Jurkat, Clone E6-1 (cell line): ENCODE results near the gene LGI2.
A peak's percentile ranks its signal among the peaks of the same experiment; 100 is the strongest.

ENCODE experiments used
- DNase-seq: peaks from one replicate; pipeline ENCODE4 v3.0.0-alpha.2; 2011; ENCODE audit warnings: low read depth, low spot score
- H3K4me3 ChIP-seq: 2 replicates; pipeline ENCODE4 v1.5.1; 2011; ENCODE audit warnings: mild to moderate bottlenecking, low read length, control low read depth, moderate library complexity

LGI2 gene

GRCh38 chr4:24971192-24971591, 59.6 kb downstream of the LGI2 start:
- no peak overlapping the region for H3K4me3 ChIP-seq
- no peak for DNase-seq

DNA sequence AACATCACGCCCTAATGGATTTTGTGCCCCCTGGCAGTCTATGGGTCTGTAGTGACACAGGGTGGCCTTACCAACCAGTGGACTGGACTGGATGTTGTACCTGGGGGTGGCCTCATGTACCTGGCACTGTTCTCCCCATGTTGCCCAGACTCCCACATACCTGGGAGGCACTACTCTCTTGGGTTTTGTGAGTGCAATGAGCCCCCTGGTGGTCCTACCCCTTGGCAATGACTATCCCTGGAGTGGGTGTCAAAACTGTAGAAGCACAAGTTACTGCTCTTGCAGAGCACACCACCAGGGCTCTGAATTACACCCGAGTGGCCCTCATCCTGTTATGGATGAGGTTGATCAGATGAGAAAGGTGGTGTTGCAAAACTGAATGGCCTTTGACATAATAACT, 60.1 kb downstream of the LGI2 start:
- no peak overlapping the region for H3K4me3 ChIP-seq
- no peak for DNase-seq

DNA sequence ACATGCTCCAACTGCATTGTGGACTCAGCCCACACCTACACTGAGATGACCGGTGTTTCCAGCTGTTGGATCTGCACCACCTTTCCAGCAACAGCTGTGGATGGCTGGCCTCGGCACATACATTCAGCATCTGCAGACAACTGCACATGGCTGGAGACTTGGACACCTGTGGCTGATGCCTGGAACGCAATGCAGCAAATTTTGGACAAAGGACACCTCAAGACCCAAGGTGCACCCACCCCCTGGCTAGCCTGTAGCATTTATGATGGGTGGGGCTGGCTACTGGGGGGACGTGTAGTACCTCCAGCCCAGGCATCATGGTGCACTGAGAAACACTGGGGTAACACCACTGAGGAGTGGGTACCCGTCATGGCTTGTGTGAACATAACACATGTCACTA, 60.6 kb downstream of the LGI2 start:
- H3K4me3 ChIP-seq: no peak overlapping the region
- DNase-seq: no peak

GRCh38 chr4:24969486-24969885, 61.3 kb downstream of the LGI2 start:
- H3K4me3 ChIP-seq: no peak overlapping the region
- no peak for DNase-seq

- DNase-seq: no peak
Observed at GRCh38 chr4:24968992-24969391, 61.8 kb downstream of the LGI2 start.

GRCh38 chr4:24968278-24968677, 62.5 kb downstream of the LGI2 start:
- H3K4me3 ChIP-seq: no peak overlapping the region
- DNase-seq: no peak

More at GRCh38 chr4:24968992-24969391, 61.8 kb downstream of the LGI2 start:
- H3K4me3 ChIP-seq: no peak overlapping the region

DNA sequence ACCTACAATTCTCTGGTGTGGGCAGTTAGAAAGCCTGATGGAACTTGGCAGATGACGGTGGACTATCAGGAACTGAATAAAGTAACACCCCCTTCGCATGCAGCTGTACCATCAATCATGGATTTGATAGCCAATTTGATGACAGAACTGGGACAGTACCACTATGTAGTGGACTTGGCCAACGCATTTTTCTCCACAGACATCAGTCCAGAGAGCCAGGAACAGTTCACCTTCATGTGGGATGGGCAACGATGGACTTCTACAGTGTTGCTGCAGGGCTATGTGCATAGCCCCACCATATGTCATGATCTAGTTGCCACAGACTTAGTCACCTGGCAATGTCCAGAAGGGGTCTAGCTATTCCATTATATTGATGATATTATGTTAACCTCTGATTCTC, 63.4 kb downstream of the LGI2 start:
- no peak overlapping the region for H3K4me3 ChIP-seq
- DNase-seq: no peak

- no peak overlapping the region for H3K4me3 ChIP-seq
- DNase-seq: no peak
Observed at GRCh38 chr4:24966076-24966475, 64.7 kb downstream of the LGI2 start.

DNA sequence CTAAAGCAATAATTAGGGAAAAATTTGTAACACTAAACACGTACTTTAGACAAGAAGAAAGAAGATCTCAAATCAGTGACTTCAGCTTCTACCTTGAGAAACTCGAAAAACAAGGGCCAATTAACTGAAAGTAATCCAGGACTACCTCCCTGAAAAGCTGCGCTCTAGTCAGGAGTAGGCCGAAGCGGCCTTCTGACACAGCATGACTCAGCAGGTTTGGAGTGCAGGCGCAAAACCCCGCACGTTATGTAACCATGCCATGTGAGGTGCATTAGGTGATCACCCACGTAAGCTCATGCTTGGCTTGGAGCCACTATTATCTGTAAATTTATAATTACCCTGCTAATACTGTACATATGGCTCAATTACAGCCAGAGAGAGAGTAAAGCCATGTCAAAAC, 65.1 kb downstream of the LGI2 start:
- no peak overlapping the region for H3K4me3 ChIP-seq
- DNase-seq: peak; percentile 46

GRCh38 chr4:24963277-24963676, 67.5 kb downstream of the LGI2 start:
- no peak overlapping the region for H3K4me3 ChIP-seq
- no peak for DNase-seq

- no peak overlapping the region for H3K4me3 ChIP-seq
- no peak for DNase-seq
Observed at GRCh38 chr4:24957886-24958285, 72.9 kb downstream of the LGI2 start.

GRCh38 chr4:24956763-24957162, 74.0 kb downstream of the LGI2 start:
- H3K4me3 ChIP-seq: no peak overlapping the region
- no peak for DNase-seq

DNA sequence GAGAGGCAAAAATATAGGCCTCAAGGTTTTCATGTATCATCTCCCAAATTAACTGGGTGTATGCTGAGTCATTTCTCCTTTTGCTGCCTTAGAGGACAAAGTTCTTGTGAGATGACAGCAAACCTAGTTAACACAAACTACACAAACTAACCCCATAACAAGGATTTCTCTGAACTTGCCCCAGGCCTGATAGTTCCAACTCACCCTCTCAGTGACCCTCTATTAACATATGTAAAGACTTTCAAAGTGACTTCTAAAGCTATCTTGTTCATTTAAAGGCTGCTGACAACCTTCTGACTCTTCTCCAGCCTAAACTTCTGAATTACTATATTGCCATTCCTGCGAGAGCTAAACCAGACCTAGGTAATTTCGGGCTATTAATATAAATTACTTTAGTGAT, 74.7 kb downstream of the LGI2 start:
- no peak overlapping the region for H3K4me3 ChIP-seq
- DNase-seq: no peak

- no peak overlapping the region for H3K4me3 ChIP-seq
Observed at GRCh38 chr4:24952667-24953066, 78.1 kb downstream of the LGI2 start.

GRCh38 chr4:24949970-24950369, 80.8 kb downstream of the LGI2 start:
- H3K4me3 ChIP-seq: no peak overlapping the region
- DNase-seq: no peak

More at GRCh38 chr4:24952667-24953066, 78.1 kb downstream of the LGI2 start:
- DNase-seq: no peak
